Vagina (tissue), 2 donors: ENCODE measurements around the gene STXBP4.

Experiments
- POLR2A ChIP-seq, 2 donors: fragments of 450-650 bp; IDR thresholded peaks; one replicate each; pipeline ENCODE4 v1.6.1; 2017; ENCODE audit warnings: antibody characterized with exemption in 2 of 2, mild to moderate bottlenecking in 2 of 2, moderate library complexity in 2 of 2
- POLR2AphosphoS5 ChIP-seq, 2 donors: sonication (generic); formaldehyde crosslinking; IDR thresholded peaks; one replicate each; pipeline ENCODE4 v1.9.0; 2017; ENCODE audit warnings: antibody characterized with exemption in 2 of 2, mild to moderate bottlenecking in 2 of 2, low read depth in 1 of 2; ENCODE audit not compliant: insufficient read depth in 1 of 2
- TF ChIP-seq, protein P1 (sequence below), 3 experiments: fragments of 450-650 bp in 2 of 3; fragments of 200-600 bp in 1 of 3; sonication (generic) in 1 of 3; IDR thresholded peaks; one replicate each; pipeline ENCODE4 v1.5.1; 2017 to 2019; ENCODE audit warnings: antibody characterized with exemption in 3 of 3, mild to moderate bottlenecking in 2 of 3, moderate library complexity in 2 of 3

DNA sequence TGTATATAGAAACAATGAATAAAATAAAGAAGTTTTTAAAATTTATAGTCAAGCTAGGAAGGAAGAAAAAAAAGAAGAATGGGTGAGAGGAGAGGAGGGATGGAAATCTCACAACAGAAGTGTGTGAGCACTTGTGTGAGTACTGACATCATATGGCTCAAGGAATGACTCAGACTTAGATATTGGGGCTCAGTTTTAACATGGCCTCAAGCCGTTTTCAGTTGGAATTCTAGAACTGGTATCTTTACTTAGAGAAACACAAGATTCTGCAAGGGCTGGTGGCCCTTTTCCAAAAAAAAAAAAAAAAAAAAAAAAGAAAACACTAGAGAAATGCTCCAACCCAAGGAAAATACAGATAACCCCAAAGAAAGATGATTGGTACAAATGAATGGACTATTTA lies 55.1 kb downstream of the STXBP4 start:
- TF ChIP-seq, protein P1, sequence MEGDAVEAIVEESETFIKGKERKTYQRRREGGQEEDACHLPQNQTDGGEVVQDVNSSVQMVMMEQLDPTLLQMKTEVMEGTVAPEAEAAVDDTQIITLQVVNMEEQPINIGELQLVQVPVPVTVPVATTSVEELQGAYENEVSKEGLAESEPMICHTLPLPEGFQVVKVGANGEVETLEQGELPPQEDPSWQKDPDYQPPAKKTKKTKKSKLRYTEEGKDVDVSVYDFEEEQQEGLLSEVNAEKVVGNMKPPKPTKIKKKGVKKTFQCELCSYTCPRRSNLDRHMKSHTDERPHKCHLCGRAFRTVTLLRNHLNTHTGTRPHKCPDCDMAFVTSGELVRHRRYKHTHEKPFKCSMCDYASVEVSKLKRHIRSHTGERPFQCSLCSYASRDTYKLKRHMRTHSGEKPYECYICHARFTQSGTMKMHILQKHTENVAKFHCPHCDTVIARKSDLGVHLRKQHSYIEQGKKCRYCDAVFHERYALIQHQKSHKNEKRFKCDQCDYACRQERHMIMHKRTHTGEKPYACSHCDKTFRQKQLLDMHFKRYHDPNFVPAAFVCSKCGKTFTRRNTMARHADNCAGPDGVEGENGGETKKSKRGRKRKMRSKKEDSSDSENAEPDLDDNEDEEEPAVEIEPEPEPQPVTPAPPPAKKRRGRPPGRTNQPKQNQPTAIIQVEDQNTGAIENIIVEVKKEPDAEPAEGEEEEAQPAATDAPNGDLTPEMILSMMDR (IDR thresholded peaks at IDR 0.05): no peak
- no peak for TF ChIP-seq POLR2A (IDR thresholded peaks at IDR 0.05)
- TF ChIP-seq POLR2AphosphoS5 (IDR thresholded peaks at IDR 0.05; ENCODE audit: insufficient read depth in 1 of 2, low read depth in 1 of 2): no peak
